Measurements from ENCODE around the gene PLCB1.

DNA sequence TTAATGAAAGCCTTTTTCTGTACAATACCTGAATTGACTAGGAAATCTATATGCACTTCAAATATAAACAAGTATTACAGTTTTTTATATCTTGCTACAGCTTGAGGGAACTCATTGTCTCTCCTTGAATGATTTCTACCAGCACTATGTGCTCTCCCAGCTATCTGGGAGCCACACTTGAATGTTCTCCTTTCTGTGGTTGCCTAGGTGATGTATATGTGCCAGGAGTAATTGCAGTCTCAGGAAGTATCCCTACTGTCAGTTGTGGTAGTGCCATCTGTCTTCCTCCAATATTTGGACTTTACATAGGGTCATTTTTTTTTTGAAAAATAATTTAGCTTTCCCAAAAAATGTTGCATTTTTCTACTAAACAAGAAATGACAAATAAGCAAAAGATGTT is 648.8 kb downstream of the PLCB1 start:
- no peak for TF ChIP-seq FOS (IDR thresholded peaks at IDR 0.05; ENCODE audit: borderline replicate concordance, insufficient read depth, low read length)
- TF ChIP-seq, protein P1, sequence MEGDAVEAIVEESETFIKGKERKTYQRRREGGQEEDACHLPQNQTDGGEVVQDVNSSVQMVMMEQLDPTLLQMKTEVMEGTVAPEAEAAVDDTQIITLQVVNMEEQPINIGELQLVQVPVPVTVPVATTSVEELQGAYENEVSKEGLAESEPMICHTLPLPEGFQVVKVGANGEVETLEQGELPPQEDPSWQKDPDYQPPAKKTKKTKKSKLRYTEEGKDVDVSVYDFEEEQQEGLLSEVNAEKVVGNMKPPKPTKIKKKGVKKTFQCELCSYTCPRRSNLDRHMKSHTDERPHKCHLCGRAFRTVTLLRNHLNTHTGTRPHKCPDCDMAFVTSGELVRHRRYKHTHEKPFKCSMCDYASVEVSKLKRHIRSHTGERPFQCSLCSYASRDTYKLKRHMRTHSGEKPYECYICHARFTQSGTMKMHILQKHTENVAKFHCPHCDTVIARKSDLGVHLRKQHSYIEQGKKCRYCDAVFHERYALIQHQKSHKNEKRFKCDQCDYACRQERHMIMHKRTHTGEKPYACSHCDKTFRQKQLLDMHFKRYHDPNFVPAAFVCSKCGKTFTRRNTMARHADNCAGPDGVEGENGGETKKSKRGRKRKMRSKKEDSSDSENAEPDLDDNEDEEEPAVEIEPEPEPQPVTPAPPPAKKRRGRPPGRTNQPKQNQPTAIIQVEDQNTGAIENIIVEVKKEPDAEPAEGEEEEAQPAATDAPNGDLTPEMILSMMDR (IDR thresholded peaks at IDR 0.05; ENCODE audit: extremely low read depth in 1 of 2, insufficient read depth in 1 of 2, low read depth in 1 of 2, low read length in 2 of 2), result no peak
- TF ChIP-seq MYC (IDR thresholded peaks at IDR 0.05; ENCODE audit: low read depth, low read length), result no peak
- no peak for TF ChIP-seq POLR2A (IDR thresholded peaks at IDR 0.05; ENCODE audit: low read depth, low read length)
- no peak for TF ChIP-seq JUN (IDR thresholded peaks at IDR 0.05; ENCODE audit: borderline replicate concordance, insufficient read depth, insufficient read length, low read depth)
- TF ChIP-seq EZH2 (IDR thresholded peaks at IDR 0.05; ENCODE audit: borderline replicate concordance, low read depth, low read length, severe bottlenecking), result no peak
- TF ChIP-seq, protein P2, sequence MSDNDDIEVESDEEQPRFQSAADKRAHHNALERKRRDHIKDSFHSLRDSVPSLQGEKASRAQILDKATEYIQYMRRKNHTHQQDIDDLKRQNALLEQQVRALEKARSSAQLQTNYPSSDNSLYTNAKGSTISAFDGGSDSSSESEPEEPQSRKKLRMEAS (IDR thresholded peaks at IDR 0.05; ENCODE audit: insufficient read depth, insufficient read length), result no peak
